Stimulated activated naive CD8-positive, alpha-beta T cell treated with anti-CD3 and anti-CD28 coated beads, Interleukin-15, amount 100 ng/mL, for 72 hours (primary cell): Measurements from ENCODE around the gene MATN3.

Experiments
- ATAC-seq: fragments of 150-1000 bp; cut with Tn5 transposase; 2 replicates; pipeline ENCODE4 v1.10.0; 2021; ENCODE audit warnings: mild to moderate bottlenecking, moderate library complexity
- DNase-seq, 2 donors: peaks; one replicate each; pipeline ENCODE4 v3.0.0; 2021 to 2022
- H3K27ac Mint-ChIP-seq, 2 donors: one replicate each; pipeline ENCODE4 v1.8.0; 2022; ENCODE audit warnings: mild to moderate bottlenecking in 2 of 2, mixed read lengths in 2 of 2, moderate library complexity in 2 of 2
- H3K27me3 Mint-ChIP-seq: one replicate; pipeline ENCODE4 v1.8.0; 2022; ENCODE audit warnings: mixed read lengths
- H3K4me1 Mint-ChIP-seq: one replicate; pipeline ENCODE4 v1.8.0; 2022; ENCODE audit warnings: mild to moderate bottlenecking, mixed read lengths
- H3K4me3 Mint-ChIP-seq, 2 donors: one replicate each; pipeline ENCODE4 v1.8.0; 2022; ENCODE audit warnings: mild to moderate bottlenecking in 2 of 2, mixed read lengths in 2 of 2, moderate library complexity in 1 of 2
- H3K9me3 Mint-ChIP-seq, 2 donors: one replicate each; pipeline ENCODE4 v1.8.0; 2022; ENCODE audit warnings: mixed read lengths in 2 of 2

The MATN3 gene

DNA sequence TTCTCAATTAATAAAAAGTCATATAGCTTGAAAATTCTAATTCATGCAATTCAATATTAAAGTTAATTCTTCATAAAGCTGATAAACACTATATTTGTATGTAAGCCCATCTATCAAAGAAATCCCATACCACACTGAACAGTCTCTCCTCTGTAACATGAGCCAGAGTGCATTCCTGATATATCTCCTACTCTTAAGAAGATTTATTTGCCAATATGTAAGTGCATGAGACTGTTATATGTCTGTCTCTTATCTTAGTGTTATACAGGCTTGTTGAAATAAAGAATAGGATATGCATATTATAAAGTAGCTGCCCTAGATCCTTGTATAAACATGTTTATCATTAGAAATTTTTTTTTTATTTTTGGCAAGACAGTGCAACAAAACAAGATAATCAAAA lies 70.3 kb downstream of the MATN3 start:
- ATAC-seq (no peak), DNase-seq (no peak)
- Mint-ChIP-seq H3K4me1 (no peaks in the 10 kb centered on the region), H3K4me3 (no peak overlapping the region), H3K9me3 (no peaks in the 10 kb centered on the region), H3K27ac (no peak overlapping the region), H3K27me3 (no peaks in the 10 kb centered on the region)
